ENCODE measurements around the gene MPZL3.

Gene MPZL3

GRCh38 chr11:118263695-118264568, 11.8 kb upstream of the MPZL3 start, which contains the start of gene MPZL2:
Gene MPZL2 (minus strand): TSS chr11:118264297. CDS start chr11:118264153, 144 bp downstream.
- no peak for DNase-seq

- no peak for DNase-seq
These were observed 10.9 kb upstream of the MPZL3 start for GRCh38 chr11:118263112-118263511.

GRCh38 chr11:118260353-118260752, 8.2 kb upstream of the MPZL3 start:
- DNase-seq, result no peak

GRCh38 chr11:118259138-118259537, 7.0 kb upstream of the MPZL3 start:
- DNase-seq, result no peak

DNA sequence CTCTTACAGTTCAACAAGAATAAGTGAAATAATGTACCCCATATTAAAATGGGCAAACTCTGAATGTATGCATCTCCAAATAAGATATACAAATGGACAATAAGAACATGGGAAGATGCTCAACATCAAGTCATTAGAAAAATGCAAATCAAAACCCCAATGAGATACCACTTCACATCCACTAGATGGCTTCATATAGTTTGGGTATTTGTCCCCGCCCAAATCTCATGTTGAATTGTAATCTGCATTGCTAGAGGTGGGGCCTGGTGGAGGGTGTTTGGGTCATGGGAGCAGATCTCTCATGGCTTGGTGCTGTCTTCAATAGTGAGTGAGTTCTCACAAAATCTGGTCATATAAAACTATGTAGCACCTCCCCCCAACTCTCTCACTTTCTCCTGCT, 6.2 kb upstream of the MPZL3 start:
- no peak for DNase-seq

DNA sequence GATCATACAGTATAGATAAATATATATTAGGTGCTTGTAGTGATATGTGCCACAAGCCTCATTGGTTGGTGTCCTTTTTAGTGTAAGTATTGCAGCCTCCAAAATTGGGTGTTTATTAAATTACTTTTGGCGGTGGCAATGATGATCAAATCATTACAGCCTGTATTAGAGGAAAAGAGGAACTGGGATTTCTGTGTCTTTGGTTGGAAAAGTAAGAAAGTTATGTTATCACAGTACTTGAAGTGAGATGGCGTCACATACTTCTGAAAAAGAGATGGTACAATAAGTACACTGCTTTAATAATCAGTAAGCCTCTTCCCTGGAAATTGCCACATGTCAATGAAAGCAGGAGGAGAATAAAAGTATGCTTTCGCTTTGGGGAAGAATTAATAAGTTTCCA, 523 bp upstream of the MPZL3 start:
- DNase-seq, result no peak

DNA sequence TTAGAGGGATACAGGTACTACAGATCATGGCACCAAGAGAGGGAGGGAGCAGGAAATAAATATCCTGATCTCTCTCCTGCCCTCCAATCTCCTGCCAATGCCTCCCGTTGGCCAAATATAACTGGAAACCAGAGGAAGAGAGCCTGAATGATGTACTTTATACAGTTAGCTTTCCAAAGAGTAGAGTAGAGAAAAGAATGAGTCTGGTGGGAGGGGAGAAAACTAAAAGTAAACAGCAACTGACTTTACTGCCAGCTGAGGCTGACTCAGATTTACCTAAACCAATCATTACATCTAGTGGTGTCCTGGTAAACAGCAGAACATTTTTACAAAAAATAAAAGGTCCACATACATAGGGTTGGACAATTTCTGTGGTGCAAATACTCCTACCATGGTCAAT, 5.1 kb downstream of the MPZL3 start:
- no peak for DNase-seq

- no peak for DNase-seq
These were observed 6.1 kb downstream of the MPZL3 start for GRCh38 chr11:118245936-118246562.

GRCh38 chr11:118243993-118244762, 8.0 kb downstream of the MPZL3 start:
- DNase-seq, result no peak

DNA sequence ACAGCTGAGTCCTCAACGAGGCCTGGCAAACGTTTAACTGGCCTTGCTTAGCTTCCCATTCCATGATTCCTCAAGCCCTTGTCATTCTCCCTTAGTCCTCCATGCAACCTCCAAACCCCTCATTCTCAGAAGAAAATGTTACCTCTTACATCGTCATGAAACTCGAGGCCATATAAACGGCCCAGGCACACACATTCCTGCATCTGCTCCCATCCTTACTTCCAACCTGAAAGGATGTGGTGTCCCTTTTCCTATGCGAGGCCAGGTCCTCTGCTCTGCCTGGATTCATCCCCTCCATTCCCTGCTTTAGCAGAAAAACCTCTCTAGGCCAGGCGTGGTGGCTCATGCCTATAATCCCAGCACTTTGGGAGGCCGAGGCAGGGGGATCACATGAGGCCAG, 9.0 kb downstream of the MPZL3 start:
- no peak for DNase-seq

DNA sequence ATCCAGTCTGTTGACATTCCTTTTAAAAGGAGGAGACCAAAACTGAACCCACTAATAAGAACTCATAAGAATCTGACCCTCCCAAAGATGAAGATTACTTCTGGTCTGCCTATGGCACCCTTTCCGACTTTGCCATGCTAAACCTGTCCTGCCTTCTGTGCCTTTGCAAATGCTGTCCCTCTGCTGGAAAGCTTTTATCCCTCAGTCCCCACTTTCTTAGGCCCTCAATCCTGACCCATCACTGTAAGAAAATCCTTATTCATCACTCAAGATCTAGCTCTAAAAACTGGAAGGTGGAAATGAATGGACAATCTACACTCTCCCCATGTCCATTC, 10.4 kb downstream of the MPZL3 start:
- no peak for DNase-seq

- peak; percentile 35 for DNase-seq
These were observed 11.0 kb downstream of the MPZL3 start for GRCh38 chr11:118240999-118241763.

DNA sequence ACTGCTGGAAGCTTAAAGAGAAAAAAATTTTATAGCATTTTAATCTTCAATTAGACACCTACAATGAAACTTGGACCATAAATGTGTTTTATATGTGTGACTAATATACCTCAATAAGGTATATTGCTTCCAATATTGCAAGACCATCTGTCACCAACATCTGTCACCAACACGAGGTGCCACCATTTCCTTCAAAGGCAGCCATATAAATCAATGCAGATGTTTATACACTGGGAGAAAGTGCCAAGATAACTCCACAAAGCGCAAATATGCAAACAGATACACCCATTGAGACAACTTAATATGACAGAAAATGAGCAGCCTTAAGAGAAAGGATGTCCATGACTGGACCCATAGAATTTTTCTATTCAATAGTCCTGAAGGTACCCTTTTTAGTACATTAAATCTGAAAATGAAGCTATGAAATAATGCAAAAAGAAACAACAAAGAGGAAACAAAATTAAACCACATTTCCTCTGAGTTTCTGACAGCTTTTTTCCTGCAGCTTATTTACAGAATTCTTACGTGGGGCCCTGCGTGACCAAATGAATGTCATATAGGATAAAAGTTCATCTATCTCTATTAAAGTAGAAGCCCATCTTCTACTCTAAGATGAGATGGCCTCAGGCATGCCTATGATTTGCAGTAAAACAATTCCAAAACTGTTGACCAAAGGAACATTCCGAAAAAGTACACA, 12.5 kb downstream of the MPZL3 start:
- no peak for DNase-seq

- no peak for DNase-seq
These were observed 13.2 kb downstream of the MPZL3 start for GRCh38 chr11:118238929-118239328.

- DNase-seq, result no peak
These were observed 13.7 kb downstream of the MPZL3 start for GRCh38 chr11:118238421-118238820.

- DNase-seq, result no peak
These were observed 16.0 kb downstream of the MPZL3 start for GRCh38 chr11:118236170-118236569.

GRCh38 chr11:118234833-118235232, 17.3 kb downstream of the MPZL3 start:
- DNase-seq, result no peak

- DNase-seq, result no peak
These were observed 18.3 kb downstream of the MPZL3 start for GRCh38 chr11:118233850-118234249.

GRCh38 chr11:118233377-118233776, 18.8 kb downstream of the MPZL3 start:
- DNase-seq, result no peak

GRCh38 chr11:118232659-118233058, 19.5 kb downstream of the MPZL3 start:
- no peak for DNase-seq

GRCh38 chr11:118231461-118231860, 20.7 kb downstream of the MPZL3 start:
- no peak for DNase-seq

DNA sequence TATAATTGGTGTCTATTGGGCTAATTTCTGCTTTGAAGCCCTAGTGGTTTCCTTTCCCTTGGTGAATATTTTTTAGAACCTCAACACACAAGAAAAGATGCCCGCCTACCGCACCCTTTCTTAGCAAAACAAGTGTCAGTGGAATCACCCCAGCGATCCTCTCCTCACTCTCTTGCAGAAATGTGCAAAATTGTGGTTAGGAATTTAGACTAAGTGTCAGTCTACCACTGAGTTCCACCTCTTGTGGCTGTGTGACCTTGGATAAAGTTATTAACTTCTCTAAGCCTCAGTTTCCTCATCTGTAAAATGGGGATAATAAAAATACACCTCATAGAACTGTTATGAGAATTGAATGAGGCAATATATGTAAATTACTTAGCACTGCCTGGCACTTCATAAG, 22.1 kb downstream of the MPZL3 start:
- DNase-seq, result no peak
